HG02763 (cell line): Measurements from ENCODE around the gene RARG.
"Not testable (repeated sequence)": the region's sequence is repeated elsewhere in the genome, so short reads cannot be mapped to it uniquely, and the experiment has no call there.

Experiments
- ATAC-seq: cut with Tn5 transposase; IDR thresholded peaks from one replicate; pipeline ENCODE4 v1.9.1; 2021; ENCODE audit warnings: mild to moderate bottlenecking, moderate library complexity; ENCODE audit not compliant: unreplicated experiment

RARG gene

DNA sequence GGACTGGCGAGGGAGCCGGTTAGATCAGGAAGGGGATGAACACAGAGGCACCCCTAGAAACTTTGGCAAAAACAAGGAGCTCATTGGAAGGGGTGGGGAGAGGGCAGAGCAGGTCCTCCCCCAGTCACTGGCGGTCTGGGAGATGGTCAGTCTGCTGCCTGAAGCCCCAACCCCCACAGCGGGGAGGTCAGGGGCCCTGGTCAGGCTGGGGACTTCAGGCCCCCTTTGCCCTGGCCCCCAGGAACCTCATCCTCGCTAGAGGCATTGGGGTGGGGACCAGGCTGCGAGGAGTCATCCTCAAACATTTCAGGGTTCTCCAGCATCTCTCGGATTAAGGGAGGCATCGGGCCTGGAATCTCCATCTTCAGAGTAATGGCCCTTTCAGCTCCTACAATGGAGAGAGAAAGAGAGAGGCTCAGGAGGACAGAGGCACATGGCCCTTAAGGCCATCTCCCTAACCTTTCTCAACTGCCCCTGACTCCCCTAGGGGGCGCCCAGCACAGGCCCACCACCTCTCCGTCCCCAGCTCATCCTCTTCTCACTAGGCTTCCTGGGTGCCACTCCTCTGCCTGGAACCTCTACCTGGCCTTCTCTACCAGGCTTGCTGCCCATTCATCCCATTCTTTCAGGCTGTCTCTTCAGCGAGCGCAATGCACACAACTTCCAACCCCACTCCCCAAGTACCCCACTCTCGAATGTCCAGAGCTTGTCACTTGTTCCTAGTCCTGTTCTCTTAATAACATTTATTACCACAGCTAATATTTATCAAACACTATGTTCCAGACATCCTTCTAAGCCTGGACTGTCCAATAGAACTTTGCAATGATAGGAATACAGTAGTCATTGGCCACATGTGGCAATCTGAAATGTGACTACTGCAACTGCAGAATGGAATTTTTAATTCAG lies 20.3 kb downstream of the RARG start:
- no peak for ATAC-seq

DNA sequence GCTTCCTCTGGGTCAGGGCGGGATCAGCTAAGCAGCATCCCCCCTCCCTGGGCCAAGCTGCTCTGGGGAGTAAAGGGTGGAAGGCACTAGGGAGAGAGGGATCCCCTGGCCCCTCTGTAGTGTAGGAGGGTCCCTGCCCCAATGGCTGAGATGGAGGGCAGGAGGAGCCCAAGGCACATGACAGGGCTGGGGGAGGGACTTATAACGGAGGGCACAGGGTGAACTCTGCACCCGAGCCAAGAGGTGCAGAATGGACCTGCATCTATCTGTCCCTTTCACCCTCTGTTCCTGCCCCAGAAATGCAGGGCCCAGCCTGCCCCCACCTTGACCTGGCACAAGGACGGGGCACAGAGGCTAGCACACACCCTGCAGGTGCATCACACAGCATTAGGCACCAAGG lies 21.2 kb downstream of the RARG start:
- ATAC-seq = no peak

DNA sequence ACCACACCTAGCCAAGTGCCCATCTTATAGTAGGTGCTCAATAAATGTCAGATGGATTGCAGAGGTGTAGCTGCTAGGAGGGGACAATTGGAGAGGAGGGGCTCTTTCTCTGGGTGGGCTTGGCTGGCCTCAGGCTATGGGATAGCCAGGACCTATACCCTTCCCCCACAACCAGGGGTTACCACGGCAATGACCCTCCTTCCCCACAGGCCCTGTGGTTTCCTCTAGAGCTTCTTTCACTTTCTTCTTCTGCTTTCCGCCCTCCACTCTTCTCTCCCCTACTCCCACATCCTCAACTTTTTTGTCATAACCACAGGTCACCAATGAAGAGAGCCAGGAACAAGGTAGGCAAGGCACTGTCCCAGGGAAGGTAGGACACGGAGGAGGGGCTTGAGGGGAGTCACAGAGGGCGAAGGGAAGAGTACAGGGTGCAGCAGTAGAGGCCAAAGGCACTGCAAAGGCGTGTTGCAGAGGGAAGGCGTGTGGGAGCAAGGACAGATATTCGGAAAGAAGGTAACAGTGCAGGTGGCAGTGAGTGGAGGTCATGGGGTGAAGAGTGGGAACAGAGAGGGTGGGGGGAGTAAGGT lies 23.0 kb downstream of the RARG start:
- no peak for ATAC-seq

DNA sequence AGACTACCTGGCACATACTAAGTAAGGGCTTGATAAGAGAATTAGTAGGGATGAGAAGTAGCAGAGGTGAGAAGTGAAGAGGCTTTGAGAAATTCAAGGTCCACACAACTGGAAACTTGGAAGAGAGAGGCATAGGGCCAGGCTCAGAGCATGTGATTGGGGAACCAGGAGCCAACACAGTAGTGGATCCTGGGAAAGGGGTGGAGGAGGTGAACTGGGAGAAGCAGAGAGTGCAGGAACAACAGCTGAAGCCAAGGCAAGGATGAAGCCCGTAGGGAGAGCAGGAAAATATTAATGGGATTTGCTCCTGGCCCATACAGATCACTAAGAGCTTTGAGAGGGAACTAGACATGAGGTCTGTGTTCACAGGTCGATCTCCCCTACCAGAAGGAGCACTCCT lies 23.6 kb downstream of the RARG start:
- no peak for ATAC-seq

DNA sequence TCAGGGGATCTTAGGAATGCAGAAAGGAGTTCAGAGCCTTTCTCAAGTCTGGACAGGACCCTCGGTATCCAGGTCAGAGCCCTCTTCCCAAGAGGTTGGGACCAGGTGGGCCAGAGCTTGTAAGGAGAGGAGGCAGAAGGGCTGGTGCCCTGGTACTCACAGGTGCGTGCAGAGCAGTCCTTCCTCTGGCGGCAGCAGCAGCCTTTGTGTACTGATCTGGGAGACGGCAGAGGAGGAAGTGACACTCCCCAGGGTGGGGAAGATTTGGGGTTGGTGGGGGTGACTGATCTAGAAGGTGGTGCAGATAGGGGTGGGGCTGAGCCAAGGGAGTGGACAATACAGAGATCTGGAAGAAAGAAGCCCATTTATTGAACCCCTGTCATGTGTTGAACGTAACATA lies 25.0 kb downstream of the RARG start, which contains the start of gene ITGB7:
ITGB7 (minus strand) TSS at position 210 of the 400 bp plus-strand sequence. CDS start 6,808 bp downstream, outside the sequence.
- peak; percentile 39 for ATAC-seq

DNA sequence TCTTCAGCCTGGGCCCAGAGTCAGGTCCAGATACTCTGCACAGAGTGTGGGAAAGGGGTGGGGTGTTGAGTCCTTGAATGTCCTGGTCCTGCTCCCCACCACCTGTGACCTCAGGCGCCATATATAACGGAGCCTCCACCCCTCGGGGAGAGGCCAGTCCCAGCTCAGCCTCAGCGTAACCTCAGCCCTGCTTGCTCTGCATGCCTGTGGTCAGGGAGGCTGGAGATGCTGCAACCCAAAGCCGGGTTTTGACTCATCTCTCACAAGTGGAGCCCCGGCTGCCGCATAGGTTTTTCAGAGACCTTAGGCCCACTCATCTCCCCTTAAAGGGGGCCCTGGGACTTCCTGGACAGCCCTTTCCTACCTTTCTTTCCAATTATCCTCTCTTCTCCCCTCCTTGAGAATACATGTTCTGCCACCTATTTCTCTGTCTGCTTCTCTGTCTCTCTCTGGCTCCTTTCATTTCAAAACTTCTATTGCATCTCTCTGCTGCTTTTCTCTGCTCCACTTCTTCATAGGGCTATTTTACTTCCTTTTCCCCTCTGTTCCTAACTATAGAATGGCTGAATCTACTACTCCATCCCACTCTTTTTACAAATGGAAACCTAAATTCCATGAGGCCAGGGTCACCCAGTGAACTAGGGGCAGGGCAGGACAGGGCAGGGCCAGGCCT lies 26.1 kb downstream of the RARG start:
- no peak for ATAC-seq

DNA sequence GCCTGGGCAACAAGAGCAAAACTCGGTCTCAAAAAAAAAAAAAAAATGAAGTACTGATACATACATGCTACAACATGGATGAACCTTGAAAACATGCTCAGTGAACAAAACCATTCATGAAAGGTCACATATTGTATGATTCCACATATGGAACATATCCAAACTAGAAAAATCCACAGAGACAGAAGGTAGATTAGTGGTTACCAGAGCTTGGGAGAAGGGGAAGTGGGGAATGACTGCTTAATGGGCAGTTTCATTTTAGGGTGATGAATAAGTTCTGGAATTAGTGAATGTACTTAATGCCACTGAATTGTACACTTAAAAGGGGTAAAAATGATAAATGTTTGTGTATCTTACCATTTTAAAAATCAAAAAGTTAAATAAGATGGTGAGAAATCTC lies 27.7 kb downstream of the RARG start:
- ATAC-seq = no peak

DNA sequence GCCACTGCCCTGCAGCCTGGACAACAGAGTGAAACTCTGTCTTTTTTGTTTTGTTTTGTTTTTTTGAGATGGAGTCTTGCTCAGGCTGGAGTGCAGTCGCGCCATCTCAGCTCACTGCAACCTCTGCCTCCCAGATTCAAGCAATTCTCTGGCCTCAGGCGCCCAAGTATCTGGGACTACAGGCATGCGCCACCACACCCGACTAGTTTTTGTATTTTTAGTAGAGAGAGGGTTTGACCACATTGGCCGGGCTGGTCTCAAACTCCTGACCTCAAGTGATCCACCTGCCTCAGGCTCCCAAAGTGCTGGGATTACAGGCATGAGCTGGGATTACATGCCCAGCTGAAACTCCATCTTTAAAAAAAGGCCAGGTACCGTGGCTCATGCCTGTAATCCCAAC lies 29.7 kb downstream of the RARG start:
- ATAC-seq = not testable (repeated sequence)

DNA sequence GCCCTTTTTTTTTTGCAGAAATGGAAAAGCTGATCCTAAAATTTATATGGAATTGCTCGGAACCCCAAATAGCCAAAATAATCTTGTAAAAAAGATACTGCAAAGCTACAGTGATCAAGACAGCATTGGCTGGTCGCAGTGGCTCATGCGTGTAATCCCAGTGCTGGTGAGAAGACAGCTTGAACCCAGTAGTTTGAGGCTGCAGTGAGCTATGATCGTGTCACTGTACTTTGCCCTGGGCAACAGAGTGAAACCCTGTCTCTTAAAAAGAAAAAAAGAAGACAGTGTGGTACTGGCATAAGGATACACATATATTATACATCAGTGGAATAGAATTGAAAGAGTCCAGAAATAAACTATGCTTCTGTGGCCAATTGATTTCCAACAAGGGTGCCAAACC lies 30.4 kb downstream of the RARG start:
- ATAC-seq = no peak

DNA sequence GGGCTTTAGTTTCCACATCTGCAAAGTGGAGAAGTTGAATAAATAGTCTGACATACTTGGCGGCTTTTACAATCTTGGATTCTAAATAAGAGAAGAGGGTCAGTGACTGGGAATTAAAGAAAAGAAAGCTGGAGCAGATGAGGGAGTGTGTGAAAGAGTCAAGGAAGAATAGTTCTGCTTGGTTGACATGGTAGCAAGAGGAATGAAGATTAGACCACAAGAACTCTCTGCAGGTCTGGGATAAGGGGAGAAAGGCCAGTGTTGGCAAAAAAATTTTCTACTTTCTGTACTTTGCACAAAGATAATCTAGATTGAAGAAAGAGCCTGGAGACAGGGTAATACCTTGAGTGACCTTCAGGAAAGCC lies 30.9 kb downstream of the RARG start:
- no peak for ATAC-seq

DNA sequence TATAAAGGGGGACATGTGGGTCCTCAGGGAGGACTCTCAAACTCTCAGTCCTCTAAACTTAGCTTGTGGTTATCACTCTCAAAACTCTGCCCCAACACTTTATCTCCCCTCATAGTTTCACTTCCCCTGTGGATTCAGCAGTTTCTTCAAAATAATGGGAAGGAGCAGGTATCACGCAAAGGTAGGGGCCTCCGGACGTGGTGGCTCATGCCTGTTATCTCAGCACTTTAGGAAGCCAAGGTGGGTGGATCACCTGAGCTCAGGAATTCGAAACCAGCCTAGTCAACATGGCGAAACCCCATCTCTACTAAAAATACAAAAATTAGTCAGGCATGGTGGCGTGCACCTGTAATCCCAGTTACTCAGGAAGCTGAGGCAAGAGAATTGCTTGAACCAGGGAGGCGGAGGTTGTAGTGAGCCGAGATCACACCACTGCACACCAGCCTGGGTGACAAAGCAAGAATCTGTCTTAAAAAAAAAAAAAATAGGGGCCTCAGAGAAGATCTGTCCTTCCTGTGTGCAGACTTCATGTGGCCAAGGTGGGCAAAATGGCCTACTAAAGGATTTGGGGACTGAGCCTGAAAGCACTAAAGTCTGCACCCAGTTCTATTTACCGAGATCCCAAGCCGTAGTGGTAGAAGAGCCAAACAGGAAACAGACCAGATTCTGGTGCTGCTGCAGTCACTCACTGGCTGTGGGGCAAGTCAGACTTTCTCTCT lies 31.4 kb downstream of the RARG start:
- ATAC-seq = peak; percentile 56

DNA sequence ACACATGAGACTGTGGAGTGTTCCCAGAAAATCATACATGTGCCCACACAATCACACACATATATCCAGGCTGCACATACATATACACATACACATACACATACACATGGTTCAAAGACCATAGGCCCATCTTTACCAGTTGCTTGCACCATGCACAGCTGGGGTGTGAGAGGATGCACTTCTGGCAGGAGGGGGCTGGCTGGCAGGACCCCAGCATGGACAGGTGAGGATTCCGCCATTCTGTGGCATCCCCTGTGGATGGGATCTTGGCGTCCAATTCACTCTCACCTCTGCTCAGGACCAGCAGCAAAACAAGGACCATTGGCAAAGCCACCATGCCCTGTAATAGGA lies 31.9 kb downstream of the RARG start:
- ATAC-seq = peak; percentile 15

DNA sequence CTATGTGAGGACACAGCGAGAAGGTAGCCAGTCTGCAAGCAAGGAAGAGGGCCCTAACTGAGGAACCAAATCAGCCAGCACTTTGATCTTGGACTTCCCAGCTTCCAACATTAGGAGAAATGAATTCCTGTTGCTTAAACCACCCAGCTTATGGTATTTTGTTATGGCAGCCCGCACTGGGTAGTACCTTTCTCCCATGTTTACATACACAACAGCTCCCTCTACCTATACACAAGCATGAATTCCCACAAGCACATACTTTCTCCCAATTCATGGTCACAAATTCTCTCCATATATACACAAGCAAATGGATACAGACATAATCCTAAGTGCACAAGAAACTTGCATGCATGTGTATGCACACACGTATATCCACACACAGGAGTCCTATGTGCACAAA lies 32.3 kb downstream of the RARG start:
- ATAC-seq = no peak

DNA sequence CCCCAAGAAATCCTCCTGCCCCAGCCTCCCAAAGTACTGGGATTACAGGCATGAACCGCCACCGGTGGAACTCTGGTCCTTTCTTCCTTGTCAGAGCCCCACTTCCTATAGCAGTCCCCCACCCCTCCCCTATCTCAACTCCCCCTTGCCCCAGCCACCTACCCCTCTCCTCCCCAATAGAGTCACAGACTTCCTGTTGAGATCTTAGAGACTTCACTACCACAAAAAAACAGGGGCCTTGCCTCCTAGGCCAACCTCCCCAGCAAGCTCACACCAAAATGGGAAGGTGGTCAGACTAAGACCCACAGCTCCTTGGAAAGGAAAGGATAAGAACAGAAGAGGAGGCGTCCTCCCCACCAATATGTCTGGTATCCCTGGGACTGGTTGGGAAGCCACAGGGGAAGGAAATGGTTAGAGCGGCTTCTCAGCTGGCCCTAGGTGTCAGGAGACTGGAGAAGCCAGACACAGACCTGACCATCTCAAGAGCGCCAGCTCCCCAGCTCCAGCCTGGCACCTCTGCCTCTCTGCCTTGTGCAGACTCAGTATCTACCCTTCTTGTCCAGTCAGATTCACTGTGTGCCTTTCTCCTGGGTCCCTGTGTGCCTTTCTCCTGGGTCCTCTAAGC lies 33.4 kb downstream of the RARG start:
- ATAC-seq = no peak

DNA sequence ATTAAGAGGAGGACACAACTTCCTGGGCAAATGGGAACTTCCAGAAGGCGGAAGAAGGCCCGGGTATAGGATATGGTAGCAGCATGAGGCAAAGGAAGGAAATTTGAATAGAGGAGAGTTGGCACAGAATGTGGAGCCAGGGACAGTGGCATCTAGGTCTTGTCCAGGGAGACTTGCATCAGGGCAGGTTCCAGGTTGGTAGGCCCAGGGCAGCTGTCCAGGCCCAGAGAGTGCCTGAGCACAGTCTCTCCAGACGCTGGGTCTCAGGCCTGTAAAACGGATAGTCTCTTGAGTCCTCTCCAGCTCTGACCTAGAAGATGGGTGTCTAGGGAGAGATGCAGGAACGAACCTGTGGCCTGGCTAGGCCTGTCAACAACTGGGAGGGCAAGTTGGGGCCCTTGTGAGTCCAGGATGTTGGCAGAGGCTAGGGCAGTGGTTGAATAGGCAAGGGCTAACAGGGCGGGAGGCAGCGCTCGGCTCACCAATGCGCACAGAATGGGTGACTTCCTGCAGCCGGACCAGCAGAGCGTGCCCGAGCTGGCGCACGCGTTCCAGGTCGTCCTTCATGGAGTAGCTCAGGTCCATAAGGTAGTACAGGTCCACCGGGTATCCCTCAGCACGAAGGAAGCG lies 34.9 kb downstream of the RARG start:
- ATAC-seq = no peak

DNA sequence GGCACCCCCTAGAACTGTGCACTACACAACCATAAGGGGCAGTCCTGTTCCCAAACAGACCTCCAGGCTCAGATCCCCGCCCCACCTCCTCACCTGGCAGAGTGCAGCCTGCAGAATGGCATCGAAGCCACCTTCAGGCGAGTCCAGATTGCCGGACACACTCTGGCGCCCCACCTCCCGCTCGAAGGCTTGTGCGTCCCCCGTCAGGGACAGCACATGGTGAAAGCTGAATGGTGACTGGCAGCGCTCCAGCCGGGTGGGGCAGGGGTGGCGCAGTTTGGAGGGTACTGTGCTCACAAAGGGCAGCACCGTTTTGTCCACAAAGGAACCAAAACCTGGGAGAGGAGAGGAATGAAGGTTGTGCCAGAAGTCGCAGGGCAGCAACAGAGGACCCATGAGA lies 35.5 kb downstream of the RARG start:
- ATAC-seq = no peak

DNA sequence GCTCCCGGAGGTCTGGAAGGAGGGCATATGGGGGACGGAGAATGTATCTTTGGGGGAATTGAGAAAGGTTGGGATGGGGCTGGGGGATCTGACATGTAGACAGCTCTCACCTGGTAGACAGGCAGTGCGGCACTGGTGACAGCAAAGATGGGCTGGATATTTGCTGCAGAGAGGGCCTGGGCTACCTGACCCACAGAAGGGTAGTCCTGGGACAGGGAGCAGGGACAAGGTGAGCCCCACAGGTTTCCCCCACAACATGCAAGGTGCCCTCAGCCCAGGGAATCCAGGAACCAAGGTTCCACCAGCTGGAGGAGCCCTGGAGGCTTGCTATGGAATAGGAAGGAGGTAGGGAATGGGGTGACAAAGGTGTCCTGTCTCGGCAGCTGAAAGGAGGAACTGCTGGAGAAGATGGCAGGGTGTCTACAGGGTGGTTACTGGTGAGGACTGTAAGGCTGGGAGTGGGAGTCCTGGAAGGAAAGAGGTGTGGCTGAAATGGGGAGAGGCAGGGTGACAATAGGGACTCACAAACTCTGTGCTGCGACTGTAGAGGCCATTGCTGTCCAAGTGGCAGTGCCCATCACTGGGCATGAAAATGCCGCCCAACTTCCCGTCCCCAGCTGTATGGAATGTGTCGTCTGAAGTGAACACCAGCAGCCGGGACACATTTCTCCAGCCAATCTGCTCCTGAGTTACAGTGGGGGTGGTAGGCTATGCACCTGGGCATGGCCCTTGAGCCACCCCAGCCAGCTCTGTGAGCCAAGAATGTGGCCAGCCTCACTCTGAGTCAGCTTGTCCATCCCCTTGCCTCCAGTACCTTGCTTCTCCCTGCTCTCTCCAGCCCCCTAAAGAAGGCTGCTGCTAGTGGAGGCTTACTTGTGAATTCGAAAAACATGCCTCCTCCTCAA lies 36.2 kb downstream of the RARG start:
- no peak for ATAC-seq

DNA sequence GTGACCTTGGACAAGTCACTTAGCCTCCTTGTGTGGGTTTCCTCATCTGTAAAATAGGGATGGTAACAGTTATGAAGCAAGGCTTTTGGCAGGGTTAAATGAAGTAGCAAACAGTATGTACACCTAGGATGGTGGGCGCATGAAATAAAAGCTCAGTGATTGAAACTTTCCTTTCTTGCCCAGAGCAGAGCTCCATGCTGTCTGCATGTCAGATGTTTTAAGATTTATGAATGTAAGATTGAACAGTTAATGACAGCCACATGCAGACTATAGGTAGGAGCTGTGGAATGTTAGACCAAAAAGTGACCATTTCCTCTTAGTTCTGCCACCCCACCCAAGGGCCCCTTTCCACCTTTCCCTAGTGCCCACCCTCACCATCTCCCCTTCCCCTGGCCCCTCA lies 37.0 kb downstream of the RARG start:
- ATAC-seq = no peak

DNA sequence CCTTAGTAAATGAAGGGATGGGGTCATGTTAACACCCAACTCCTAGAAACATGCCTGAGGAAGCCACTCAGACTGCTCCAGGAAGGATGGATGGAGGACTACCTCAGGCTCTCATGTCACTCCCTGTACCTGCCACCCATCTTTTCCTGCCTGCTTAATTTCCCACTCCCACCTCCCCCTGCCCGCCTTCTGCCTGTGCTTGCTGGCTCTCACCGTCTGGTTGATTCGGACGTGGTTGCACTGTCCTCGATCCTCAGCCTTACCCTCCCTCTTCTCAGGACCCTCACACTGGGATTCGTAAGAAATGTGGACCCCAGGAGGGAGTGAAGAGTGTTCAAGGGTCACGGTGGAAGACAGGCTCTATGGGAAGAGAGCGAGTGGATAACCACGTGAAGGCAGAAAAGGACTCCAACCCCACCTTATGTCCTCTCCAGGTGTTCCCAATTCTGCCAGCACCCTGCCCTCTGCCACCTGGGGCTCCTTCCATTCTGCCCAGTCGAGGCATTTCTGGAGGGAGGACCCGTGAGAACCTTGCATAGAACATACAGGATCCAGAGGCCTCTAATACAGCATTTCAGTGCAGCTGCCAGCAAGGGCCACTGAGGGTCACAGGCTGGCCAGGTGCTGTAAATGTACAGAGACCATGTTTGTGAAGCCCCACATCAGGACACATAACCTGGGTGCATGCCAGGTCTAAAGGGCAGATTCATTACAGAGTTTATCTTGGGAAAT lies 37.9 kb downstream of the RARG start:
- ATAC-seq = no peak
